GM18519 (cell line): ENCODE data around the gene CRADD.
"Not testable (repeated sequence)": the region's sequence is repeated elsewhere in the genome, so short reads cannot be mapped to it uniquely, and the experiment has no call there.

Experiments used
- ATAC-seq: cut with Tn5 transposase; IDR thresholded peaks from one replicate; pipeline ENCODE4 v1.9.1; 2021; ENCODE audit warnings: mild to moderate bottlenecking, moderate library complexity; ENCODE audit not compliant: unreplicated experiment, low FRiP score

The CRADD gene

GRCh38 chr12:93857991-93858447 lies 180.8 kb downstream of the CRADD start:
- ATAC-seq: no peak

GRCh38 chr12:93860668-93861373 lies 183.6 kb downstream of the CRADD start:
- no peak for ATAC-seq

GRCh38 chr12:93862424-93862823 lies 185.2 kb downstream of the CRADD start:
- ATAC-seq: no peak

- ATAC-seq: no peak
These were observed 188.6 kb downstream of the CRADD start for GRCh38 chr12:93865751-93866150.

- no peak for ATAC-seq
These were observed 191.6 kb downstream of the CRADD start for GRCh38 chr12:93868771-93869170.

GRCh38 chr12:93870020-93870795 lies 193.0 kb downstream of the CRADD start:
- ATAC-seq: no peak

GRCh38 chr12:93871566-93871965 lies 194.4 kb downstream of the CRADD start:
- ATAC-seq: not testable (repeated sequence)

- no peak for ATAC-seq
These were observed 196.4 kb downstream of the CRADD start for GRCh38 chr12:93873561-93873960.

- no peak for ATAC-seq
These were observed 198.0 kb downstream of the CRADD start for GRCh38 chr12:93875157-93875556.

GRCh38 chr12:93876360-93876759 lies 199.2 kb downstream of the CRADD start:
- no peak for ATAC-seq

GRCh38 chr12:93877446-93877845 lies 200.3 kb downstream of the CRADD start:
- no peak for ATAC-seq

- no peak for ATAC-seq
These were observed 202.6 kb downstream of the CRADD start for GRCh38 chr12:93879476-93880421.

GRCh38 chr12:93880853-93881522 lies 203.8 kb downstream of the CRADD start:
- no peak for ATAC-seq

GRCh38 chr12:93882763-93883162 lies 205.6 kb downstream of the CRADD start:
- ATAC-seq: no peak

- ATAC-seq: no peak
These were observed 206.4 kb downstream of the CRADD start for GRCh38 chr12:93883436-93884154.

GRCh38 chr12:93884794-93885460 lies 207.8 kb downstream of the CRADD start:
- no peak for ATAC-seq

- not testable (repeated sequence) for ATAC-seq
These were observed 208.9 kb downstream of the CRADD start for GRCh38 chr12:93885973-93886532.
